ENCODE data around the gene ZIC1.

DNA sequence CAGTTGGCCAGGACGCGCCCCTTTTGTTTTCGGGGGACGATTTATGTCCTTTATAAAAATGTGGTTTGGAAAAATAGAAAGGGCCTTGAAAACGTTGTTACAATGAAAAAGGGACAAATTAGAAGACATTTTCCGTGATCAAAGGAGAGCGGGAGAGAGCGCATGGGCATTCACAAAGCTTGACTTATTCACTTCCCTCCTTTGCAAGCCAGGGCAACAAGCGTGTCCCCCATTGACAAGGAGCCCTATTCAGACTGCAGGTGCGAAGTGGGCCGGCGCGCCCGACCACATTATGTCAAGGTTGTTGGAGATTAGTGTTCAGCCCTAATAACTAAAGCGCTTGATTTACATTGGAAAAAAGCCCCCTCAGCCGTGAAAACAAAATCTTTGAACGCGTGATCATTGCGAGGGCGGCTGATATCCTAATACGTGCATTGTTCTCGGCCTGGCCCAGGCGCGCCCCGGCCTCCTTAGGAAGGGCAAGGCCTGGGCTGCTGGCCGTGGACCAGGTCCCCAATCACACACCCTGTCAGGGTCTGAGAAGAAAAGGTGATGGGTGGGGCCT lies 28.7 kb upstream of the ZIC1 start:
- TF ChIP-seq POLR2AphosphoS5 (IDR thresholded peaks at IDR 0.05; ENCODE audit: low read depth, low read length) (no peak), SP1 (IDR thresholded peaks at IDR 0.05; ENCODE audit: low read depth) (no peak), POLR2A (IDR thresholded peaks at IDR 0.05; ENCODE audit: borderline replicate concordance, extremely low read depth, insufficient read depth, insufficient read length) (no peak), EZH2 (IDR thresholded peaks at IDR 0.05) (no peak), YY1 (IDR thresholded peaks at IDR 0.05; ENCODE audit: extremely low read depth, insufficient replicate concordance, low read depth, low read length) (no peak), RAD21 (IDR thresholded peaks at IDR 0.05; ENCODE audit: low read depth) (no peak), EZH2phosphoT487 (IDR thresholded peaks at IDR 0.05; ENCODE audit: borderline replicate concordance) (no peak), CEBPB (IDR thresholded peaks at IDR 0.05; ENCODE audit: low read depth) (no peak), SRF (IDR thresholded peaks at IDR 0.05; ENCODE audit: low read depth) (no peak)
- TF ChIP-seq, protein P1, sequence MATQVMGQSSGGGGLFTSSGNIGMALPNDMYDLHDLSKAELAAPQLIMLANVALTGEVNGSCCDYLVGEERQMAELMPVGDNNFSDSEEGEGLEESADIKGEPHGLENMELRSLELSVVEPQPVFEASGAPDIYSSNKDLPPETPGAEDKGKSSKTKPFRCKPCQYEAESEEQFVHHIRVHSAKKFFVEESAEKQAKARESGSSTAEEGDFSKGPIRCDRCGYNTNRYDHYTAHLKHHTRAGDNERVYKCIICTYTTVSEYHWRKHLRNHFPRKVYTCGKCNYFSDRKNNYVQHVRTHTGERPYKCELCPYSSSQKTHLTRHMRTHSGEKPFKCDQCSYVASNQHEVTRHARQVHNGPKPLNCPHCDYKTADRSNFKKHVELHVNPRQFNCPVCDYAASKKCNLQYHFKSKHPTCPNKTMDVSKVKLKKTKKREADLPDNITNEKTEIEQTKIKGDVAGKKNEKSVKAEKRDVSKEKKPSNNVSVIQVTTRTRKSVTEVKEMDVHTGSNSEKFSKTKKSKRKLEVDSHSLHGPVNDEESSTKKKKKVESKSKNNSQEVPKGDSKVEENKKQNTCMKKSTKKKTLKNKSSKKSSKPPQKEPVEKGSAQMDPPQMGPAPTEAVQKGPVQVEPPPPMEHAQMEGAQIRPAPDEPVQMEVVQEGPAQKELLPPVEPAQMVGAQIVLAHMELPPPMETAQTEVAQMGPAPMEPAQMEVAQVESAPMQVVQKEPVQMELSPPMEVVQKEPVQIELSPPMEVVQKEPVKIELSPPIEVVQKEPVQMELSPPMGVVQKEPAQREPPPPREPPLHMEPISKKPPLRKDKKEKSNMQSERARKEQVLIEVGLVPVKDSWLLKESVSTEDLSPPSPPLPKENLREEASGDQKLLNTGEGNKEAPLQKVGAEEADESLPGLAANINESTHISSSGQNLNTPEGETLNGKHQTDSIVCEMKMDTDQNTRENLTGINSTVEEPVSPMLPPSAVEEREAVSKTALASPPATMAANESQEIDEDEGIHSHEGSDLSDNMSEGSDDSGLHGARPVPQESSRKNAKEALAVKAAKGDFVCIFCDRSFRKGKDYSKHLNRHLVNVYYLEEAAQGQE (IDR thresholded peaks at IDR 0.05; ENCODE audit: low read depth) = no peak
- TF ChIP-seq, protein P2, sequence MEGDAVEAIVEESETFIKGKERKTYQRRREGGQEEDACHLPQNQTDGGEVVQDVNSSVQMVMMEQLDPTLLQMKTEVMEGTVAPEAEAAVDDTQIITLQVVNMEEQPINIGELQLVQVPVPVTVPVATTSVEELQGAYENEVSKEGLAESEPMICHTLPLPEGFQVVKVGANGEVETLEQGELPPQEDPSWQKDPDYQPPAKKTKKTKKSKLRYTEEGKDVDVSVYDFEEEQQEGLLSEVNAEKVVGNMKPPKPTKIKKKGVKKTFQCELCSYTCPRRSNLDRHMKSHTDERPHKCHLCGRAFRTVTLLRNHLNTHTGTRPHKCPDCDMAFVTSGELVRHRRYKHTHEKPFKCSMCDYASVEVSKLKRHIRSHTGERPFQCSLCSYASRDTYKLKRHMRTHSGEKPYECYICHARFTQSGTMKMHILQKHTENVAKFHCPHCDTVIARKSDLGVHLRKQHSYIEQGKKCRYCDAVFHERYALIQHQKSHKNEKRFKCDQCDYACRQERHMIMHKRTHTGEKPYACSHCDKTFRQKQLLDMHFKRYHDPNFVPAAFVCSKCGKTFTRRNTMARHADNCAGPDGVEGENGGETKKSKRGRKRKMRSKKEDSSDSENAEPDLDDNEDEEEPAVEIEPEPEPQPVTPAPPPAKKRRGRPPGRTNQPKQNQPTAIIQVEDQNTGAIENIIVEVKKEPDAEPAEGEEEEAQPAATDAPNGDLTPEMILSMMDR (IDR thresholded peaks at IDR 0.05 in 2 of 3, conservative IDR thresholded peaks at IDR 0.05 in 1 of 3; ENCODE audit: borderline replicate concordance in 1 of 3, insufficient read depth in 1 of 3, low read depth in 2 of 3, low read length in 2 of 3) = no peak
- TF ChIP-seq, protein P3, sequence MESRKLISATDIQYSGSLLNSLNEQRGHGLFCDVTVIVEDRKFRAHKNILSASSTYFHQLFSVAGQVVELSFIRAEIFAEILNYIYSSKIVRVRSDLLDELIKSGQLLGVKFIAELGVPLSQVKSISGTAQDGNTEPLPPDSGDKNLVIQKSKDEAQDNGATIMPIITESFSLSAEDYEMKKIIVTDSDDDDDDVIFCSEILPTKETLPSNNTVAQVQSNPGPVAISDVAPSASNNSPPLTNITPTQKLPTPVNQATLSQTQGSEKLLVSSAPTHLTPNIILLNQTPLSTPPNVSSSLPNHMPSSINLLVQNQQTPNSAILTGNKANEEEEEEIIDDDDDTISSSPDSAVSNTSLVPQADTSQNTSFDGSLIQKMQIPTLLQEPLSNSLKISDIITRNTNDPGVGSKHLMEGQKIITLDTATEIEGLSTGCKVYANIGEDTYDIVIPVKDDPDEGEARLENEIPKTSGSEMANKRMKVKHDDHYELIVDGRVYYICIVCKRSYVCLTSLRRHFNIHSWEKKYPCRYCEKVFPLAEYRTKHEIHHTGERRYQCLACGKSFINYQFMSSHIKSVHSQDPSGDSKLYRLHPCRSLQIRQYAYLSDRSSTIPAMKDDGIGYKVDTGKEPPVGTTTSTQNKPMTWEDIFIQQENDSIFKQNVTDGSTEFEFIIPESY (IDR thresholded peaks at IDR 0.05; ENCODE audit: extremely low read depth, insufficient replicate concordance, low read length) = no peak
- TF ChIP-seq, protein P4, sequence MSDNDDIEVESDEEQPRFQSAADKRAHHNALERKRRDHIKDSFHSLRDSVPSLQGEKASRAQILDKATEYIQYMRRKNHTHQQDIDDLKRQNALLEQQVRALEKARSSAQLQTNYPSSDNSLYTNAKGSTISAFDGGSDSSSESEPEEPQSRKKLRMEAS (IDR thresholded peaks at IDR 0.05) = no peak
- TF ChIP-seq, protein P5, sequence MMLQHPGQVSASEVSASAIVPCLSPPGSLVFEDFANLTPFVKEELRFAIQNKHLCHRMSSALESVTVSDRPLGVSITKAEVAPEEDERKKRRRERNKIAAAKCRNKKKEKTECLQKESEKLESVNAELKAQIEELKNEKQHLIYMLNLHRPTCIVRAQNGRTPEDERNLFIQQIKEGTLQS (IDR thresholded peaks at IDR 0.05) = no peak

All from HCT116 (cell line).